Vagina (tissue), 2 donors: ENCODE data around the gene SLK. TPM values are rescaled to one million over a fixed set of nuclear protein-coding genes. Genes with fewer than 3 reads are reported as not detected.

Experiments
- DNase-seq, 2 donors: peaks; one replicate each; pipeline ENCODE4 v3.0.0-alpha.2; 2017; ENCODE audit errors: extremely low spot score in 2 of 2
- H3K27ac ChIP-seq: fragments of 200-600 bp; sonication (generic); one replicate; pipeline ENCODE4 v1.5.1; 2019
- H3K27me3 ChIP-seq: fragments of 200-600 bp; sonication (generic); one replicate; pipeline ENCODE4 v1.5.1; 2019
- H3K36me3 ChIP-seq, 2 donors: fragments of 200-600 bp; sonication (generic); one replicate each; pipeline ENCODE4 v1.5.1; 2017 to 2019
- H3K4me1 ChIP-seq: fragments of 200-600 bp; sonication (generic); one replicate; pipeline ENCODE4 v1.5.1; 2019
- H3K4me3 ChIP-seq, 2 donors: fragments of 200-600 bp; sonication (generic); 1 replicate in 1 of 2; 2 replicates in 1 of 2; pipeline ENCODE4 v1.5.1; 2016 to 2019
- H3K9me3 ChIP-seq: fragments of 200-600 bp; sonication (generic); one replicate; pipeline ENCODE4 v1.5.1; 2019
- CTCF ChIP-seq, 3 experiments: fragments of 450-650 bp in 2 of 3; fragments of 200-600 bp in 1 of 3; sonication (generic) in 1 of 3; IDR thresholded peaks; one replicate each; pipeline ENCODE4 v1.5.1; 2017 to 2019; ENCODE audit warnings: antibody characterized with exemption in 3 of 3, mild to moderate bottlenecking in 2 of 3, moderate library complexity in 2 of 3
- POLR2A ChIP-seq, 2 donors: fragments of 450-650 bp; IDR thresholded peaks; one replicate each; pipeline ENCODE4 v1.6.1; 2017; ENCODE audit warnings: antibody characterized with exemption in 2 of 2, mild to moderate bottlenecking in 2 of 2, moderate library complexity in 2 of 2
- POLR2AphosphoS5 ChIP-seq, 2 donors: sonication (generic); formaldehyde crosslinking; IDR thresholded peaks; one replicate each; pipeline ENCODE4 v1.9.0; 2017; ENCODE audit warnings: antibody characterized with exemption in 2 of 2, mild to moderate bottlenecking in 2 of 2, low read depth in 1 of 2; ENCODE audit not compliant: insufficient read depth in 1 of 2
- intact Hi-C: fragments of 100-400 bp; cut with DNase I; formaldehyde crosslinking; loops from one replicate; pipeline ENCODE4 v1.15.1; 2023
- total RNA-seq: library from RNA; depleted of rRNA; stranded (reverse); fragments of >200 nt; gene quantifications from one replicate; pipeline ENCODE4 v1.2.3, GENCODE V29; 2016

SLK gene
- total RNA-seq, 1 donor from 2014 or later = 50.1 TPM

DNA sequence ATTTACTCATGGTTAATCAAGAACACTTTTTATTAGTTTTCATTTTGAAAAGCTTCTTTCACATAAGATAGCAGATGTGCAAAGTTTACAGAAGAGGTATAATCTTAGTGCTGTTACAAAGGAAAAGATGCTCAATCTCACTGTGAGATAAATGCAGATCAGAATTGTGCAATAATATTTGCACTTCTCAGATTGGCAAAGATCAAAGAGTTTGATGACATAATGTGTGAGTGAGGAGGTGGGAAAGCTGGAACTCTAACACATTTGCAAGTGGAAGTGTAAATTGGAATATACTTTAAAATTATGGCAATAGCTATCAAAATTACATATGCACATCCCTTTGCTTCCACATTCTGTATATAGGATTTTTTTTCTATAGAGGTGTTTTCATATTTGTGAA is 27.4 kb upstream of the SLK start:
- H3K27me3 ChIP-seq = no peaks in the 10 kb centered on the region
- TF ChIP-seq CTCF (IDR thresholded peaks at IDR 0.05) = no peak
- TF ChIP-seq POLR2AphosphoS5 (IDR thresholded peaks at IDR 0.05; ENCODE audit: insufficient read depth in 1 of 2, low read depth in 1 of 2) = no peak
- TF ChIP-seq POLR2A (IDR thresholded peaks at IDR 0.05) = no peak
- H3K4me3 ChIP-seq = no peak overlapping the region
- no peaks in the 10 kb centered on the region for H3K9me3 ChIP-seq
- H3K4me1 ChIP-seq = no peaks in the 10 kb centered on the region
- no peak for DNase-seq
- H3K36me3 ChIP-seq = no peaks in the 10 kb centered on the region
- intact Hi-C loops = no loop called here
- H3K27ac ChIP-seq = no peak overlapping the region

GRCh38 chr10:103941801-103942200 is 25.1 kb upstream of the SLK start:
- intact Hi-C loops = no loop called here
- TF ChIP-seq POLR2AphosphoS5 (IDR thresholded peaks at IDR 0.05; ENCODE audit: insufficient read depth in 1 of 2, low read depth in 1 of 2) (peak in 1 of 2 donors; percentile 62), POLR2A (IDR thresholded peaks at IDR 0.05) (no peak), CTCF (IDR thresholded peaks at IDR 0.05) (no peak)
- H3K27ac ChIP-seq = no peak overlapping the region

GRCh38 chr10:103942866-103943265 is 24.1 kb upstream of the SLK start:
- H3K4me1 ChIP-seq = no peaks in the 10 kb centered on the region
- H3K4me3 ChIP-seq = no peak overlapping the region
- TF ChIP-seq CTCF (IDR thresholded peaks at IDR 0.05) = no peak
- no peak for TF ChIP-seq POLR2AphosphoS5 (IDR thresholded peaks at IDR 0.05; ENCODE audit: insufficient read depth in 1 of 2, low read depth in 1 of 2)
- TF ChIP-seq POLR2A (IDR thresholded peaks at IDR 0.05) = no peak
- no peaks in the 10 kb centered on the region for H3K27me3 ChIP-seq
- no peaks in the 10 kb centered on the region for H3K9me3 ChIP-seq
- intact Hi-C loops = no loop called here
- H3K27ac ChIP-seq = no peak overlapping the region
- no peak for DNase-seq
- H3K36me3 ChIP-seq = no peaks in the 10 kb centered on the region

More at GRCh38 chr10:103941801-103942200, 25.1 kb upstream of the SLK start:
- Histone ChIP-seq H3K4me1 (no peaks in the 10 kb centered on the region), H3K9me3 (no peaks in the 10 kb centered on the region), H3K27me3 (no peaks in the 10 kb centered on the region), H3K36me3 (no peaks in the 10 kb centered on the region), H3K4me3 (no peak overlapping the region)
- DNase-seq = no peak

- intact Hi-C loops = no loop called here
- TF ChIP-seq POLR2AphosphoS5 (IDR thresholded peaks at IDR 0.05; ENCODE audit: insufficient read depth in 1 of 2, low read depth in 1 of 2) (no peak), POLR2A (IDR thresholded peaks at IDR 0.05) (no peak)
- DNase-seq = no peak
- no peak overlapping the region for H3K27ac ChIP-seq
- H3K9me3 ChIP-seq = no peaks in the 10 kb centered on the region
- no peaks in the 10 kb centered on the region for H3K36me3 ChIP-seq
- H3K4me1 ChIP-seq = no peaks in the 10 kb centered on the region
- H3K27me3 ChIP-seq = no peaks in the 10 kb centered on the region
- no peak overlapping the region for H3K4me3 ChIP-seq
Measured at GRCh38 chr10:103947799-103948516, 19.0 kb upstream of the SLK start.

GRCh38 chr10:103949728-103950127 is 17.2 kb upstream of the SLK start:
- H3K36me3 ChIP-seq = no peaks in the 10 kb centered on the region
- no peaks in the 10 kb centered on the region for H3K4me1 ChIP-seq
- no peaks in the 10 kb centered on the region for H3K9me3 ChIP-seq
- intact Hi-C loops = no loop called here
- no peak overlapping the region for H3K4me3 ChIP-seq
- TF ChIP-seq POLR2A (IDR thresholded peaks at IDR 0.05) (no peak), CTCF (IDR thresholded peaks at IDR 0.05) (no peak), POLR2AphosphoS5 (IDR thresholded peaks at IDR 0.05; ENCODE audit: insufficient read depth in 1 of 2, low read depth in 1 of 2) (no peak)
- no peak overlapping the region for H3K27ac ChIP-seq
- no peak for DNase-seq
- H3K27me3 ChIP-seq = no peaks in the 10 kb centered on the region
